NT2/D1 (cell line): ENCODE measurements around the gene ABCA1.

Experiments
- YY1 ChIP-seq: IDR thresholded peaks from 2 replicates; pipeline ENCODE4 v1.6.1; 2011; ENCODE audit not compliant: insufficient read length, insufficient read depth
- ZNF274 ChIP-seq: IDR thresholded peaks from 2 replicates; pipeline ENCODE4 v1.6.1; 2011; ENCODE audit warnings: mild to moderate bottlenecking, low read depth, low read length

- no peak for TF ChIP-seq YY1
- TF ChIP-seq ZNF274, result no peak
These were observed 107.6 kb downstream of the ABCA1 start for GRCh38 chr9:104820336-104820735.
